HG03469 (cell line): ENCODE measurements around the gene PPTC7.
"Not testable (repeated sequence)": the region's sequence is repeated elsewhere in the genome, so short reads cannot be mapped to it uniquely, and the experiment has no call there.

ENCODE experiments used
- ATAC-seq: cut with Tn5 transposase; IDR thresholded peaks from one replicate; pipeline ENCODE4 v1.9.1; 2021; ENCODE audit warnings: mild to moderate bottlenecking, moderate library complexity, moderate number of reproducible peaks; ENCODE audit not compliant: unreplicated experiment

Gene PPTC7

GRCh38 chr12:110583137-110584059 lies at the start of gene PPTC7:
Gene PPTC7 (minus strand): TSS chr12:110583318. CDS start chr12:110583031, 287 bp downstream.
- peak; percentile 61 for ATAC-seq

GRCh38 chr12:110627500-110628195 lies 44.5 kb upstream of the PPTC7 start:
- ATAC-seq: no peak

- no peak for ATAC-seq
Measured at GRCh38 chr12:110622582-110622981, 39.5 kb upstream of the PPTC7 start.

GRCh38 chr12:110619534-110619953 lies 36.4 kb upstream of the PPTC7 start:
- ATAC-seq: no peak

GRCh38 chr12:110616471-110617115 lies 33.5 kb upstream of the PPTC7 start:
- no peak for ATAC-seq

- no peak for ATAC-seq
Measured at GRCh38 chr12:110615171-110615570, 32.1 kb upstream of the PPTC7 start.

- ATAC-seq: peak; percentile 79
Measured at GRCh38 chr12:110613771-110614684, 30.9 kb upstream of the PPTC7 start, which contains the start of gene TCTN1. Gene TCTN1 (plus strand): TSS chr12:110614129. CDS start chr12:110614183, 54 bp downstream.

GRCh38 chr12:110613071-110613770 lies 30.1 kb upstream of the PPTC7 start:
- ATAC-seq: no peak

- ATAC-seq: no peak
Measured at GRCh38 chr12:110606253-110606611, 23.1 kb upstream of the PPTC7 start.

- not testable (repeated sequence) for ATAC-seq
Measured at GRCh38 chr12:110602085-110602814, 19.1 kb upstream of the PPTC7 start.

GRCh38 chr12:110600254-110600653 lies 17.1 kb upstream of the PPTC7 start:
- ATAC-seq: no peak

- no peak for ATAC-seq
Measured at GRCh38 chr12:110599334-110599733, 16.2 kb upstream of the PPTC7 start.

GRCh38 chr12:110597885-110598284 lies 14.8 kb upstream of the PPTC7 start:
- no peak for ATAC-seq

- not testable (repeated sequence) for ATAC-seq
Measured at GRCh38 chr12:110592919-110593318, 9.8 kb upstream of the PPTC7 start.

- no peak for ATAC-seq
Measured at GRCh38 chr12:110592078-110592477, 9.0 kb upstream of the PPTC7 start.

- ATAC-seq: no peak
Measured at GRCh38 chr12:110591451-110592051, 8.4 kb upstream of the PPTC7 start.

- ATAC-seq: peak; percentile 55
Measured at GRCh38 chr12:110590806-110591326, 7.7 kb upstream of the PPTC7 start.

- no peak for ATAC-seq
Measured at GRCh38 chr12:110590059-110590458, 6.9 kb upstream of the PPTC7 start.
